ENCODE measurements around the gene RYR2. TPM values are rescaled to one million over a fixed set of nuclear protein-coding genes. Genes with fewer than 3 reads are reported as not detected.

RYR2 gene
- total and polyA plus RNA-seq, 9 of the 15 experiments (the other 6 are each of a cell fraction or from before 2014, with no cell fraction given): 0.03 to 0.42 (median 0.14) TPM

- no peaks in the 10 kb centered on the region; a peak in 1 of 5 replicates for H3K27me3 ChIP-seq (ENCODE audit: control insufficient read depth in 2 of 2, insufficient read depth in 2 of 2, low read length in 2 of 2)
- POLR2A ChIA-PET: no interaction called here
- FAIRE-seq (no peak), ATAC-seq (no peak), DNase-seq (ENCODE audit: extremely low read depth in 1 of 4, low spot score in 3 of 4) (no peak)
- no peaks in the 10 kb centered on the region for H3K4me1 ChIP-seq (replicated peaks in 1 of 2; ENCODE audit: control insufficient read depth in 2 of 2, insufficient read depth in 2 of 2, low read length in 2 of 2)
- no TSS peak for BruUV-seq (replicated peaks)
- in situ Hi-C loops (cut with MboI) (loop anchor here (5.0 kb wide), 1 partner anchor 42 kb away; no protein-coding TSS in a partner anchor), intact Hi-C loops (cut with micrococcal nuclease) (no loop called here)
- TF ChIP-seq ZNF668 (CRISPR knock-in tag; IDR thresholded peaks at IDR 0.05): no peak
- TF ChIP-seq ZNF655 (CRISPR knock-in tag; IDR thresholded peaks at IDR 0.05): no peak
- no peak for TF ChIP-seq MED1 (CRISPR knock-in tag; IDR thresholded peaks at IDR 0.05; ENCODE audit: borderline replicate concordance)
- TF ChIP-seq KHSRP (IDR thresholded peaks at IDR 0.05): no peak
- no peak for TF ChIP-seq DACH1 (IDR thresholded peaks at IDR 0.05; ENCODE audit: partially characterized antibody)
- TF ChIP-seq ZNF644 (tag; IDR thresholded peaks at IDR 0.05; ENCODE audit: low read depth): no peak
- CTCF ChIA-PET (ENCODE audit: low intra/inter-chr PET ratio): no interaction called here
- no peaks in the 10 kb centered on the region for H4K20me1 ChIP-seq (replicated peaks; ENCODE audit: control insufficient read depth, insufficient read depth, low read length)
- 0 out of 2 replicates have a peak, but pooled peaks cover 3% of the 10 kb centered on the region for H3K9me3 ChIP-seq (replicated peaks; ENCODE audit: control insufficient read depth, insufficient read depth, low read depth, low read length)
- no peak overlapping the region for H3K9ac ChIP-seq (ENCODE audit: insufficient read depth in 1 of 2, low read depth in 2 of 2, low read length in 2 of 2)
- H3K4me3 ChIP-seq: no peak overlapping the region
- WGBS (ENCODE audit: insufficient coverage, low coverage, missing lambda C conversion rate): 0% methylated on average over 3 of the region's 3 CpGs
- no peaks in the 10 kb centered on the region for H3K79me2 ChIP-seq (ENCODE audit: control insufficient read depth, insufficient read depth, low read length)
- H3K27ac ChIP-seq (ENCODE audit: extremely low read depth, low read depth, low read length): no peak overlapping the region
- H3K36me3 ChIP-seq (ENCODE audit: control insufficient read depth, insufficient read depth, low read length): no peaks in the 10 kb centered on the region
- no peak overlapping the region for H3K4me2 ChIP-seq (ENCODE audit: insufficient read depth, low read length)
- H2AFZ ChIP-seq (ENCODE audit: low read depth, low read length): no peak overlapping the region
- no peaks in the 10 kb centered on the region for H3K9me1 ChIP-seq (ENCODE audit: control insufficient read depth, insufficient read depth, low read length)
Measured at GRCh38 chr1:237133921-237134320, 91.9 kb downstream of the RYR2 start.
